OCI-LY7 (cell line): ENCODE data around the gene ZCCHC2. TPM values are rescaled to one million over a fixed set of nuclear protein-coding genes. Genes with fewer than 3 reads are reported as not detected.

ENCODE experiments used
- BruUV-seq: library from RNA; stranded (reverse); fragments of 400-500 nt; replicated peaks from 2 replicates; lab custom pipeline; 2021; lab: Mats Ljungman, UMichigan
- CTCF ChIA-PET: fragments of 300-600 bp; sonication (Branson Sonifier 250); formaldehyde crosslinking; loops from one replicate; lab custom pipeline; 2022; ENCODE audit warnings: antibody characterized with exemption; ENCODE audit not compliant: unreplicated experiment; lab: Charles Lee
- POLR2A ChIA-PET: fragments of 300-600 bp; sonication (Branson Sonifier 250); formaldehyde crosslinking; loops from one replicate; lab custom pipeline; 2022; ENCODE audit warnings: antibody characterized with exemption; lab: Charles Lee
- DNase-seq: peaks from one replicate; pipeline ENCODE4 v3.0.0-alpha.2; 2015; ENCODE audit warnings: low spot score
- H2AFZ ChIP-seq: fragments of 200-600 bp; sonication (generic), shearing (Covaris generic); 2 replicates; pipeline ENCODE4 v1.6.1; 2014; ENCODE audit warnings: mild to moderate bottlenecking, antibody characterized with exemption, low read length, moderate library complexity
- H3K27ac ChIP-seq: fragments of 200-600 bp; sonication (generic); 2 replicates; pipeline ENCODE4 v1.5.1; 2014; ENCODE audit warnings: mixed run types, low read depth, mild to moderate bottlenecking, moderate library complexity, low read length, inconsistent platforms; ENCODE audit not compliant: poor library complexity, severe bottlenecking
- H3K36me3 ChIP-seq: fragments of 200-600 bp; sonication (generic); 2 replicates; pipeline ENCODE4 v1.6.1; 2014; ENCODE audit warnings: mild to moderate bottlenecking, antibody characterized with exemption, low read length, moderate library complexity, mixed read lengths; ENCODE audit not compliant: insufficient read depth
- H3K4me1 ChIP-seq: fragments of 200-600 bp; sonication (generic); 2 replicates; pipeline ENCODE4 v1.5.1; 2014; ENCODE audit warnings: mild to moderate bottlenecking, low read length; ENCODE audit not compliant: insufficient read depth, poor library complexity, severe bottlenecking
- H3K4me2 ChIP-seq: fragments of 200-600 bp; sonication (generic); 2 replicates; pipeline ENCODE4 v1.6.1; 2014; ENCODE audit warnings: mild to moderate bottlenecking, low read length
- H3K4me3 ChIP-seq: fragments of 200-600 bp; sonication (generic); 2 replicates; pipeline ENCODE4 v1.5.1; 2014; ENCODE audit warnings: mild to moderate bottlenecking, low read depth, low read length; ENCODE audit not compliant: poor library complexity, severe bottlenecking
- H3K79me2 ChIP-seq: fragments of 200-600 bp; sonication (generic); 2 replicates; pipeline ENCODE4 v1.6.1; 2016; ENCODE audit warnings: low read depth, mild to moderate bottlenecking, low read length, moderate library complexity, mixed read lengths; ENCODE audit not compliant: insufficient read depth
- H3K9me2 ChIP-seq: fragments of 200-600 bp; sonication (generic); 2 replicates; pipeline ENCODE4 v1.6.1; 2016; ENCODE audit warnings: mild to moderate bottlenecking, low read length, mixed read lengths; ENCODE audit not compliant: insufficient read depth
- H3K9me3 ChIP-seq: fragments of 200-600 bp; sonication (generic); 2 replicates; pipeline ENCODE4 v1.6.1; 2014; ENCODE audit warnings: mild to moderate bottlenecking, mixed run types, low read length, mixed read lengths
- H4K20me1 ChIP-seq: fragments of 200-600 bp; sonication (generic); 2 replicates; pipeline ENCODE4 v1.6.1; 2014; ENCODE audit warnings: mild to moderate bottlenecking, antibody characterized with exemption, low read length, moderate library complexity, mixed read lengths; ENCODE audit not compliant: insufficient read depth
- CTCF ChIP-seq: fragments of 200-600 bp; sonication (generic); conservative IDR thresholded peaks from 2 replicates; pipeline ENCODE4 v1.5.1; 2014; ENCODE audit warnings: mild to moderate bottlenecking, antibody characterized with exemption, low read length, moderate library complexity, mixed read lengths
- EZH2phosphoT487 ChIP-seq: fragments of 200-600 bp; sonication (generic); IDR thresholded peaks from 2 replicates; pipeline ENCODE4 v1.6.1; 2018; ENCODE audit warnings: low read depth, borderline replicate concordance, mild to moderate bottlenecking, mixed run types, antibody characterized with exemption, low read length, moderate library complexity, mixed read lengths
- intact Hi-C: fragments of 100-400 bp; cut with micrococcal nuclease; formaldehyde crosslinking; loops from one replicate; pipeline ENCODE4 v1.10.0; 2022; ENCODE audit not compliant: unreplicated experiment
- total RNA-seq, 2 experiments: library from RNA; depleted of rRNA in 1 of 2; stranded (reverse); fragments of >200 nt in 1 of 2; shearing (Covaris generic) in 1 of 2; gene quantifications; 2 replicates each; pipeline ENCODE4 v1.2.3, GENCODE V29; 2014 to 2022

ZCCHC2 gene
- total RNA-seq, 2 experiments from 2014 or later, result 16.9 to 17.5 TPM

GRCh38 chr18:62572456-62572855 lies 49.6 kb downstream of the ZCCHC2 start:
- peaks cover 56% of the 10 kb centered on the region for H3K36me3 ChIP-seq
- no peak for TF ChIP-seq CTCF
- no peak for TF ChIP-seq EZH2phosphoT487
- no peaks in the 10 kb centered on the region for H3K9me2 ChIP-seq
- no peaks in the 10 kb centered on the region for H3K4me1 ChIP-seq
- ChIA-PET CTCF (no interaction called here), POLR2A (no interaction called here)
- no peaks in the 10 kb centered on the region for H4K20me1 ChIP-seq
- H3K9me3 ChIP-seq, result no peaks in the 10 kb centered on the region
- H3K4me2 ChIP-seq, result no peak overlapping the region
- H3K27ac ChIP-seq, result no peak overlapping the region
- no peak for DNase-seq
- H2AFZ ChIP-seq, result no peak overlapping the region
- H3K79me2 ChIP-seq, result no peaks in the 10 kb centered on the region
- intact Hi-C loops, result no loop called here
- no peak overlapping the region for H3K4me3 ChIP-seq
- BruUV-seq, result no TSS peak

- no peak for TF ChIP-seq EZH2phosphoT487
- no peak for TF ChIP-seq CTCF
- DNase-seq, result no peak
- BruUV-seq, result no TSS peak
- H4K20me1 ChIP-seq, result no peaks in the 10 kb centered on the region
- H3K9me2 ChIP-seq, result no peaks in the 10 kb centered on the region
- CTCF ChIA-PET, result no interaction called here
- POLR2A ChIA-PET, result no interaction called here
- no peak overlapping the region for H3K4me3 ChIP-seq
- no peaks in the 10 kb centered on the region for H3K9me3 ChIP-seq
- H3K36me3 ChIP-seq, result peaks cover 47% of the 10 kb centered on the region
- H3K79me2 ChIP-seq, result no peaks in the 10 kb centered on the region
- intact Hi-C loops, result no loop called here
- no peak overlapping the region for H3K27ac ChIP-seq
- no peaks in the 10 kb centered on the region for H3K4me1 ChIP-seq
- no peak overlapping the region for H2AFZ ChIP-seq
- no peak overlapping the region for H3K4me2 ChIP-seq
Measured at GRCh38 chr18:62574776-62575175, 52.0 kb downstream of the ZCCHC2 start.

- ChIA-PET CTCF (no interaction called here), POLR2A (interaction anchor here (0.7 kb wide), 3 partner anchors 13 to 433 kb away, joined by 3 read pairs; no protein-coding TSS in a partner anchor)
- Histone ChIP-seq H3K27ac (no peak overlapping the region), H3K4me2 (peak overlapping the region; percentile 12; the same call in 1 of the 2 replicates), H3K79me2 (no peaks in the 10 kb centered on the region), H2AFZ (no peak overlapping the region), H3K4me1 (no peaks in the 10 kb centered on the region), H3K36me3 (peaks cover 34% of the 10 kb centered on the region), H4K20me1 (no peaks in the 10 kb centered on the region), H3K9me2 (no peaks in the 10 kb centered on the region), H3K4me3 (no peak overlapping the region), H3K9me3 (no peaks in the 10 kb centered on the region)
- BruUV-seq, result no TSS peak
- TF ChIP-seq EZH2phosphoT487 (no peak), CTCF (no peak)
- intact Hi-C loops, result no loop called here
- DNase-seq, result no peak
Measured at GRCh38 chr18:62576271-62576670, 53.4 kb downstream of the ZCCHC2 start.
